ENCODE measurements around the gene DNAJC1. TPM values are rescaled to one million over a fixed set of nuclear protein-coding genes. Genes with fewer than 3 reads are reported as not detected.

DNAJC1 gene
- total and polyA plus RNA-seq, 2 experiments from 2014 or later: 32.6 to 57.1 TPM

GRCh38 chr10:21754410-21755011 lies 249.0 kb downstream of the DNAJC1 start:
- TF ChIP-seq CTCF (IDR thresholded peaks at IDR 0.05; ENCODE audit: low read depth, low read length): no peak

GRCh38 chr10:21753497-21754270 lies 249.8 kb downstream of the DNAJC1 start:
- no peak for DNase-seq (ENCODE audit: low read depth in 1 of 2, low spot score in 1 of 2)
- no peak overlapping the region for H3K4me3 ChIP-seq
- TF ChIP-seq CTCF (IDR thresholded peaks at IDR 0.05; ENCODE audit: low read depth, low read length): no peak
- peaks cover 20% of the 10 kb centered on the region for H3K4me1 ChIP-seq (ENCODE audit: low read depth)
- H3K9me3 ChIP-seq (ENCODE audit: low read depth): no peaks in the 10 kb centered on the region
- H3K36me3 ChIP-seq: no peaks in the 10 kb centered on the region
- no peaks in the 10 kb centered on the region for H3K27me3 ChIP-seq
- H3K27ac ChIP-seq: no peak overlapping the region

More at GRCh38 chr10:21754410-21755011, 249.0 kb downstream of the DNAJC1 start:
- Histone ChIP-seq H3K36me3 (no peaks in the 10 kb centered on the region), H3K9me3 (ENCODE audit: low read depth) (no peaks in the 10 kb centered on the region), H3K4me3 (no peak overlapping the region), H3K27ac (no peak overlapping the region), H3K27me3 (no peaks in the 10 kb centered on the region), H3K4me1 (ENCODE audit: low read depth) (peaks cover 20% of the 10 kb centered on the region)
- peak; percentile 33 to 68 for DNase-seq (ENCODE audit: low read depth in 1 of 2, low spot score in 1 of 2)

GRCh38 chr10:21751341-21752310 lies 251.9 kb downstream of the DNAJC1 start:
- DNase-seq (ENCODE audit: low read depth in 1 of 2, low spot score in 1 of 2): no peak

GRCh38 chr10:21750424-21750823 lies 253.1 kb downstream of the DNAJC1 start:
- no peak for TF ChIP-seq CTCF (IDR thresholded peaks at IDR 0.05; ENCODE audit: low read depth, low read length)
- no peak overlapping the region for H3K4me3 ChIP-seq
- H3K36me3 ChIP-seq: no peaks in the 10 kb centered on the region
- H3K27ac ChIP-seq: no peak overlapping the region
- H3K27me3 ChIP-seq: no peaks in the 10 kb centered on the region
- peaks cover 9% of the 10 kb centered on the region for H3K4me1 ChIP-seq (ENCODE audit: low read depth)
- DNase-seq (ENCODE audit: low read depth in 1 of 2, low spot score in 1 of 2): no peak
- no peaks in the 10 kb centered on the region for H3K9me3 ChIP-seq (ENCODE audit: low read depth)

More at GRCh38 chr10:21751341-21752310, 251.9 kb downstream of the DNAJC1 start:
- Histone ChIP-seq H3K27ac (no peak overlapping the region), H3K36me3 (no peaks in the 10 kb centered on the region), H3K9me3 (ENCODE audit: low read depth) (no peaks in the 10 kb centered on the region), H3K27me3 (no peaks in the 10 kb centered on the region), H3K4me3 (no peak overlapping the region), H3K4me1 (ENCODE audit: low read depth) (peaks cover 9% of the 10 kb centered on the region)
- TF ChIP-seq CTCF (IDR thresholded peaks at IDR 0.05; ENCODE audit: low read depth, low read length): no peak

GRCh38 chr10:21749788-21750187 lies 253.7 kb downstream of the DNAJC1 start:
- no peak for TF ChIP-seq CTCF (IDR thresholded peaks at IDR 0.05; ENCODE audit: low read depth, low read length)
- Histone ChIP-seq H3K9me3 (ENCODE audit: low read depth) (no peaks in the 10 kb centered on the region), H3K36me3 (peaks cover under 1% of the 10 kb centered on the region), H3K27ac (no peak overlapping the region), H3K27me3 (no peaks in the 10 kb centered on the region), H3K4me1 (ENCODE audit: low read depth) (peaks cover 8% of the 10 kb centered on the region), H3K4me3 (no peak overlapping the region)
- peak in 1 of 2 donors; percentile 34 for DNase-seq (ENCODE audit: low read depth in 1 of 2, low spot score in 1 of 2)
